ENCODE data around the gene ZNF100. TPM values are rescaled to one million over a fixed set of nuclear protein-coding genes. Genes with fewer than 3 reads are reported as not detected.
"Not testable (repeated sequence)": the region's sequence is repeated elsewhere in the genome, so short reads cannot be mapped to it uniquely, and the experiment has no call there.

The ZNF100 gene
- total RNA-seq, 1 experiment from 2014 or later: 12.1 TPM

GRCh38 chr19:21674454-21674853 is 92.9 kb downstream of the ZNF100 start:
- H3K36me3 ChIP-seq (ENCODE audit: control insufficient read depth, insufficient read depth, low read length): no peaks in the 10 kb centered on the region
- H3K27ac ChIP-seq (ENCODE audit: low read length): no peak overlapping the region
- H3K4me1 ChIP-seq (ENCODE audit: control insufficient read depth, insufficient read depth, low read length): no peaks in the 10 kb centered on the region
- DNase-seq (ENCODE audit: low read depth, low spot score) (no peak), ATAC-seq (no peak)
- intact Hi-C loops (cut with micrococcal nuclease; ENCODE audit: unreplicated experiment) (no loop called here), in situ Hi-C loops (cut with HindIII; ENCODE audit: low pct_unique_long_range_greater_than_20kb, low sequenced_read_pairs) (no loop called here)
- CTCF ChIA-PET: no interaction called here
- no peaks in the 10 kb centered on the region for H3K9me3 ChIP-seq (ENCODE audit: control insufficient read depth, insufficient read depth, low read depth, low read length)
- H3K27me3 ChIP-seq (ENCODE audit: control insufficient read depth, insufficient read depth, low read length): no peaks in the 10 kb centered on the region
- POLR2A ChIA-PET: no interaction called here
- BruUV-seq (replicated peaks): no TSS peak
- H3K4me3 ChIP-seq (ENCODE audit: low read depth in 2 of 2, low read length in 2 of 2): no peak overlapping the region
- TF ChIP-seq TCF7L2 (IDR thresholded peaks at IDR 0.05; ENCODE audit: low read depth, low read length): no peak
- TF ChIP-seq, protein P1, sequence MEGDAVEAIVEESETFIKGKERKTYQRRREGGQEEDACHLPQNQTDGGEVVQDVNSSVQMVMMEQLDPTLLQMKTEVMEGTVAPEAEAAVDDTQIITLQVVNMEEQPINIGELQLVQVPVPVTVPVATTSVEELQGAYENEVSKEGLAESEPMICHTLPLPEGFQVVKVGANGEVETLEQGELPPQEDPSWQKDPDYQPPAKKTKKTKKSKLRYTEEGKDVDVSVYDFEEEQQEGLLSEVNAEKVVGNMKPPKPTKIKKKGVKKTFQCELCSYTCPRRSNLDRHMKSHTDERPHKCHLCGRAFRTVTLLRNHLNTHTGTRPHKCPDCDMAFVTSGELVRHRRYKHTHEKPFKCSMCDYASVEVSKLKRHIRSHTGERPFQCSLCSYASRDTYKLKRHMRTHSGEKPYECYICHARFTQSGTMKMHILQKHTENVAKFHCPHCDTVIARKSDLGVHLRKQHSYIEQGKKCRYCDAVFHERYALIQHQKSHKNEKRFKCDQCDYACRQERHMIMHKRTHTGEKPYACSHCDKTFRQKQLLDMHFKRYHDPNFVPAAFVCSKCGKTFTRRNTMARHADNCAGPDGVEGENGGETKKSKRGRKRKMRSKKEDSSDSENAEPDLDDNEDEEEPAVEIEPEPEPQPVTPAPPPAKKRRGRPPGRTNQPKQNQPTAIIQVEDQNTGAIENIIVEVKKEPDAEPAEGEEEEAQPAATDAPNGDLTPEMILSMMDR (IDR thresholded peaks at IDR 0.05): no peak
- TF ChIP-seq SIN3A (IDR thresholded peaks at IDR 0.05; ENCODE audit: borderline replicate concordance, insufficient read depth, low read depth, low read length): no peak
- TF ChIP-seq POLR2AphosphoS5 (IDR thresholded peaks at IDR 0.05; ENCODE audit: low read depth, low read length): no peak
- TF ChIP-seq, protein P2, sequence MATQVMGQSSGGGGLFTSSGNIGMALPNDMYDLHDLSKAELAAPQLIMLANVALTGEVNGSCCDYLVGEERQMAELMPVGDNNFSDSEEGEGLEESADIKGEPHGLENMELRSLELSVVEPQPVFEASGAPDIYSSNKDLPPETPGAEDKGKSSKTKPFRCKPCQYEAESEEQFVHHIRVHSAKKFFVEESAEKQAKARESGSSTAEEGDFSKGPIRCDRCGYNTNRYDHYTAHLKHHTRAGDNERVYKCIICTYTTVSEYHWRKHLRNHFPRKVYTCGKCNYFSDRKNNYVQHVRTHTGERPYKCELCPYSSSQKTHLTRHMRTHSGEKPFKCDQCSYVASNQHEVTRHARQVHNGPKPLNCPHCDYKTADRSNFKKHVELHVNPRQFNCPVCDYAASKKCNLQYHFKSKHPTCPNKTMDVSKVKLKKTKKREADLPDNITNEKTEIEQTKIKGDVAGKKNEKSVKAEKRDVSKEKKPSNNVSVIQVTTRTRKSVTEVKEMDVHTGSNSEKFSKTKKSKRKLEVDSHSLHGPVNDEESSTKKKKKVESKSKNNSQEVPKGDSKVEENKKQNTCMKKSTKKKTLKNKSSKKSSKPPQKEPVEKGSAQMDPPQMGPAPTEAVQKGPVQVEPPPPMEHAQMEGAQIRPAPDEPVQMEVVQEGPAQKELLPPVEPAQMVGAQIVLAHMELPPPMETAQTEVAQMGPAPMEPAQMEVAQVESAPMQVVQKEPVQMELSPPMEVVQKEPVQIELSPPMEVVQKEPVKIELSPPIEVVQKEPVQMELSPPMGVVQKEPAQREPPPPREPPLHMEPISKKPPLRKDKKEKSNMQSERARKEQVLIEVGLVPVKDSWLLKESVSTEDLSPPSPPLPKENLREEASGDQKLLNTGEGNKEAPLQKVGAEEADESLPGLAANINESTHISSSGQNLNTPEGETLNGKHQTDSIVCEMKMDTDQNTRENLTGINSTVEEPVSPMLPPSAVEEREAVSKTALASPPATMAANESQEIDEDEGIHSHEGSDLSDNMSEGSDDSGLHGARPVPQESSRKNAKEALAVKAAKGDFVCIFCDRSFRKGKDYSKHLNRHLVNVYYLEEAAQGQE (IDR thresholded peaks at IDR 0.05; ENCODE audit: insufficient read depth in 1 of 2, low read depth in 2 of 2, low read length in 1 of 2): no peak

- ATAC-seq; H3K27me3 ChIP-seq (ENCODE audit: control insufficient read depth, insufficient read depth, low read length); CTCF ChIA-PET; H3K27ac ChIP-seq (ENCODE audit: low read length); BruUV-seq (replicated peaks); in situ Hi-C loops (cut with HindIII; ENCODE audit: low pct_unique_long_range_greater_than_20kb, low sequenced_read_pairs); H3K36me3 ChIP-seq (ENCODE audit: control insufficient read depth, insufficient read depth, low read length); H3K9me3 ChIP-seq (ENCODE audit: control insufficient read depth, insufficient read depth, low read depth, low read length); DNase-seq (ENCODE audit: low read depth, low spot score); intact Hi-C loops (cut with micrococcal nuclease; ENCODE audit: unreplicated experiment); H3K4me3 ChIP-seq (ENCODE audit: low read depth in 2 of 2, low read length in 2 of 2); H3K4me1 ChIP-seq (ENCODE audit: control insufficient read depth, insufficient read depth, low read length); POLR2A ChIA-PET: not testable (repeated sequence)
Measured at GRCh38 chr19:21673479-21673878, 93.9 kb downstream of the ZNF100 start.

Other genes with a start within 250 kb of the ZNF100 start
- gene ZNF43, start 68.6 kb upstream of the ZNF100 start, total RNA-seq (2021; ENCODE audit: unreplicated experiment): 27.7 TPM
- not detected for gene ZNF208, start 243.4 kb upstream of the ZNF100 start, total RNA-seq (2021; ENCODE audit: unreplicated experiment)